Measurements from ENCODE around the gene MCRIP1. TPM values are rescaled to one million over a fixed set of nuclear protein-coding genes. Genes with fewer than 3 reads are reported as not detected.

MCRIP1 gene
- total and polyA plus RNA-seq, 2 of the 13 experiments (the other 11 are each of a cell fraction or from before 2014, with no cell fraction given) = 79.7 to 84.9 TPM

DNA sequence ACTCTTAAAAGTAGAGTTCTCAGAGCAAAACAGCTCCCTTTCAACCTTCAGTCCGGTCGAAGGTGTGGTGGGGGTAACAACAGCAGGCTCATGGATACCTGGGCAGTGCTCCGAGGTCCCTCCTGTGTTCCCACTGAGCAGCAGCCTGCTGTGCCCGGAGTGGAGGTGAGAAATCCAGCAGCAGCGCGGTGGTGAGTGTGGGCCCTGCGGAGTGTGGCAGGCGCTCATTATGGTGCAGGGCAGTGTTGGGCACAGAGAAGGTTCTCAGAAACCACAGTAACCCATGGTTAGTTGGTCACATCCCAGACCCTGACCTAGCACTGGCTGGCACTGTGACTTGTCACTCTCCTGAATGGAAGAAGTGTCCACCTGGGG is 32.3 kb upstream of the MCRIP1 start (continued):
- TF ChIP-seq, protein P1, sequence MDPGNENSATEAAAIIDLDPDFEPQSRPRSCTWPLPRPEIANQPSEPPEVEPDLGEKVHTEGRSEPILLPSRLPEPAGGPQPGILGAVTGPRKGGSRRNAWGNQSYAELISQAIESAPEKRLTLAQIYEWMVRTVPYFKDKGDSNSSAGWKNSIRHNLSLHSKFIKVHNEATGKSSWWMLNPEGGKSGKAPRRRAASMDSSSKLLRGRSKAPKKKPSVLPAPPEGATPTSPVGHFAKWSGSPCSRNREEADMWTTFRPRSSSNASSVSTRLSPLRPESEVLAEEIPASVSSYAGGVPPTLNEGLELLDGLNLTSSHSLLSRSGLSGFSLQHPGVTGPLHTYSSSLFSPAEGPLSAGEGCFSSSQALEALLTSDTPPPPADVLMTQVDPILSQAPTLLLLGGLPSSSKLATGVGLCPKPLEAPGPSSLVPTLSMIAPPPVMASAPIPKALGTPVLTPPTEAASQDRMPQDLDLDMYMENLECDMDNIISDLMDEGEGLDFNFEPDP (CRISPR knock-in tag; conservative IDR thresholded peaks at IDR 0.05) = 0 out of 2 replicates have a peak, but pooled peaks have one; percentile 77
- no peak for TF ChIP-seq JARID2 (CRISPR knock-in tag; IDR thresholded peaks at IDR 0.05; ENCODE audit: insufficient replicate concordance)
- TF ChIP-seq TMF1 (CRISPR knock-in tag; IDR thresholded peaks at IDR 0.05; ENCODE audit: low read depth) = 0 out of 2 replicates have a peak, but pooled peaks have one; percentile 35
- peak; percentile 43 for TF ChIP-seq PTBP1 (IDR thresholded peaks at IDR 0.05; ENCODE audit: low read depth, low read length, poor library complexity, severe bottlenecking)
- TF ChIP-seq, protein P2, sequence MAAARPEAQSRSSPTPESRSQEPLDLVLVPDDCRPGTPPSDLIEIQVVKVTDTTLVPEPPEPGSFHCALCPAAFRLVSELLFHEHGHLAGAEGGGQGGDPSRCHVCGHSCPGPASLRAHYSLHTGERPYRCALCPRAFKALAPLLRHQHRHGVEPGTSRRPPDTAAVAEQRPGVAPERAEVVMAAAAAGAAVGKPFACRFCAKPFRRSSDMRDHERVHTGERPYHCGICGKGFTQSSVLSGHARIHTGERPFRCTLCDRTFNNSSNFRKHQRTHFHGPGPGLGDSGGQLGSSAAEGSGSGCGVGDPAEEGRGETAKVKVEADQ (CRISPR knock-in tag; IDR thresholded peaks at IDR 0.05; ENCODE audit: borderline replicate concordance) = 0 out of 2 replicates have a peak, but pooled peaks have one; percentile 14
- TF ChIP-seq HNRNPLL (IDR thresholded peaks at IDR 0.05; ENCODE audit: low read depth, low read length, poor library complexity, severe bottlenecking) = peak; percentile 13

DNA sequence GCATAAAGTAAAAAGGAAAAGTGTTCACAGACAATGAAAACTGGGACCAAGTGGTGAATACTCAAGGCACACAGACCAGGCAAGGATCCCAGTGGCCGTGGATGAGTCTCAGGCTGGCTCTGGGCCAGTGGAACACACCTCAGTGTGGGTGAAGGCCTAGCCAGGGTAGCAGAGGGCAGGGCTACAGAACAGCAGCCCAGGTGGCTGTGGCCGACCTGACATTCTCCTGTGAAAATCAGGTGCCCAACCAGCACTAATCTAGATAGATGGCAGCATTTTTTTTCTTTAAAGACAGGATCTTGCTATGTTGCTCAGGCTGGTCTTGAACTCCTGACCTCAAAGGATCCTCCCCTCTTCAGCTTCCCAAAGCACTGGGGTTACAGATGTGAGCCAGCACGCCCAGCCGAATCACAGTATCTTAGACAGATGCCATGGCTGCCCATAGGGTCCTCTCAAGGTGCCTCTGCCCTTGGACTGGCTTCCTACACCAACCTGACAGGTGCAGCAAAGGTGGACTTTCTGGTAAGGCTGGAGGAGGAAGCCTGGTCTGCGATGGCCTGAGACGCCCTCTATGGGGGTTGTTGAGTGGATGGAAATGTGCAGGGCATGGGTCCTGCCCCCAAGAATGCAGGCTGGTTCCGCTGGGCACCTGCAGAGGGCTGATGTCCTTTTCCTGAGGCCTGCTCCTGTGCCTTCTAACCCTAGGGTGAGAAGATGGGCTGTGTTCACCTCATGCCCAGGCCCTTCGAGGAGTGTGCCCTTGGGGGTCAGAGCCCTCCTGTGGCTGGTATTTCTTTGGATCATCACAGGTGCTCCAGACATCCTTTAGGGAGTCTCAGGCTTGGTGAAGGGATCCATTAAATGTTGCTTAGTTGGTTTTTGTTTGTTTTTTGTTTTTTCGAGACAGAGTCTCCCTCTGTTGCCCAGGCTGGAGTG is 31.0 kb upstream of the MCRIP1 start:
- Histone ChIP-seq H3K36me3 (replicated peaks in 1 of 2; ENCODE audit: control insufficient read depth in 1 of 2, insufficient read depth in 2 of 2, low read length in 2 of 2) (peaks cover 15 to 36% of the 10 kb centered on the region in 2 experiments), H2AFZ (ENCODE audit: low read length) (no peak overlapping the region), H3K27ac (ENCODE audit: extremely low read length, insufficient read depth, low read length) (peak overlapping the region; percentile 5), H3K79me2 (ENCODE audit: insufficient read depth, low read length) (peaks cover 47% of the 10 kb centered on the region), H3K9ac (ENCODE audit: insufficient read depth, low read depth, low read length) (0 out of 2 replicates have a peak overlapping the region, but pooled peaks have one; percentile 39), H3K27me3 (ENCODE audit: control insufficient read depth in 1 of 2, insufficient read depth in 2 of 2, low read length in 2 of 2) (no peaks in the 10 kb centered on the region; a peak in 1 of 5 replicates), H3K4me3 (replicated peaks in 1 of 3; ENCODE audit: insufficient read depth in 1 of 3, low read depth in 2 of 3, low read length in 3 of 3) (no peak overlapping the region), H4K20me1 (ENCODE audit: insufficient read depth, low read length) (peaks cover 51% of the 10 kb centered on the region), H3K9me3 (ENCODE audit: low read length) (no peaks in the 10 kb centered on the region), H3K4me1 (ENCODE audit: insufficient read depth, low read length) (peaks cover 77% of the 10 kb centered on the region), H3K4me2 (ENCODE audit: low read depth, low read length) (peak overlapping the region; percentile 78)
- intact Hi-C loops (cut with micrococcal nuclease; ENCODE audit: unreplicated experiment) = loop anchor here (5.0 kb wide), 1 partner anchor 42 kb away; no protein-coding TSS in a partner anchor
- ChIA-PET CTCF (ENCODE audit: low intra/inter-chr PET ratio, low total read pairs) (no interaction called here), POLR2A (interaction anchor here (0.5 to 3.7 kb wide), 9 partner anchors 9 to 1185 kb away, joined by 3 to 21 read pairs (median 4); partner anchors contain the start of genes DCXR and MCRIP1)
- WGBS (ENCODE audit: low lambda C conversion rate) = 96% methylated on average over 8 of the region's 9 CpGs
- FAIRE-seq (no peak), ATAC-seq (no peak), DNase-seq (ENCODE audit: low spot score) (no peak)
- no TSS peak for BruUV-seq (replicated peaks)
- in situ Hi-C loops (cut with HindIII; ENCODE audit: extremely low pct_ligation_motif_present, low pct_unique_long_range_greater_than_20kb) = no loop called here
- TF ChIP-seq ZBTB7A (CRISPR knock-in tag; IDR thresholded peaks at IDR 0.05) (no peak), ZNF180 (CRISPR knock-in tag; IDR thresholded peaks at IDR 0.05; ENCODE audit: borderline replicate concordance, low read depth) (no peak), TBP (CRISPR knock-in tag; IDR thresholded peaks at IDR 0.05) (no peak), ZNF317 (CRISPR knock-in tag; IDR thresholded peaks at IDR 0.05) (peak; percentile 57; the same call in 1 of the 2 replicates), ZNF451 (CRISPR knock-in tag; IDR thresholded peaks at IDR 0.05) (0 out of 2 replicates have a peak, but pooled peaks have one; percentile 41), ZC3H13 (CRISPR knock-in tag; IDR thresholded peaks at IDR 0.05) (peak; percentile 48), ZNF136 (CRISPR knock-in tag; IDR thresholded peaks at IDR 0.05; ENCODE audit: low read depth) (no peak), ZNF260 (CRISPR knock-in tag; IDR thresholded peaks at IDR 0.05; ENCODE audit: borderline replicate concordance, low read depth) (no peak), NFYB (CRISPR knock-in tag; IDR thresholded peaks at IDR 0.05) (0 out of 2 replicates have a peak, but pooled peaks have one; percentile 7), TEAD3 (CRISPR knock-in tag; optimal IDR thresholded peaks at IDR 0.05; ENCODE audit: borderline replicate concordance) (peak; percentile 58), ZNF44 (CRISPR knock-in tag; IDR thresholded peaks at IDR 0.05) (peak; percentile 29; the same call in 1 of the 2 replicates)
- TF ChIP-seq, protein P3, sequence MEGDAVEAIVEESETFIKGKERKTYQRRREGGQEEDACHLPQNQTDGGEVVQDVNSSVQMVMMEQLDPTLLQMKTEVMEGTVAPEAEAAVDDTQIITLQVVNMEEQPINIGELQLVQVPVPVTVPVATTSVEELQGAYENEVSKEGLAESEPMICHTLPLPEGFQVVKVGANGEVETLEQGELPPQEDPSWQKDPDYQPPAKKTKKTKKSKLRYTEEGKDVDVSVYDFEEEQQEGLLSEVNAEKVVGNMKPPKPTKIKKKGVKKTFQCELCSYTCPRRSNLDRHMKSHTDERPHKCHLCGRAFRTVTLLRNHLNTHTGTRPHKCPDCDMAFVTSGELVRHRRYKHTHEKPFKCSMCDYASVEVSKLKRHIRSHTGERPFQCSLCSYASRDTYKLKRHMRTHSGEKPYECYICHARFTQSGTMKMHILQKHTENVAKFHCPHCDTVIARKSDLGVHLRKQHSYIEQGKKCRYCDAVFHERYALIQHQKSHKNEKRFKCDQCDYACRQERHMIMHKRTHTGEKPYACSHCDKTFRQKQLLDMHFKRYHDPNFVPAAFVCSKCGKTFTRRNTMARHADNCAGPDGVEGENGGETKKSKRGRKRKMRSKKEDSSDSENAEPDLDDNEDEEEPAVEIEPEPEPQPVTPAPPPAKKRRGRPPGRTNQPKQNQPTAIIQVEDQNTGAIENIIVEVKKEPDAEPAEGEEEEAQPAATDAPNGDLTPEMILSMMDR (CRISPR knock-in tag; IDR thresholded peaks at IDR 0.05) = peak; percentile 36
